ENCODE measurements around the gene ST3GAL4. TPM values are rescaled to one million over a fixed set of nuclear protein-coding genes. Genes with fewer than 3 reads are reported as not detected.

The ST3GAL4 gene
- total RNA-seq, 1 experiment from 2014 or later = 46.2 TPM

- H4K20me1 ChIP-seq (ENCODE audit: insufficient read depth) = no peaks in the 10 kb centered on the region
- no peak for DNase-seq
- TF ChIP-seq EZH2 (IDR thresholded peaks at IDR 0.05; ENCODE audit: low read depth) = no peak
- TF ChIP-seq, protein P1, sequence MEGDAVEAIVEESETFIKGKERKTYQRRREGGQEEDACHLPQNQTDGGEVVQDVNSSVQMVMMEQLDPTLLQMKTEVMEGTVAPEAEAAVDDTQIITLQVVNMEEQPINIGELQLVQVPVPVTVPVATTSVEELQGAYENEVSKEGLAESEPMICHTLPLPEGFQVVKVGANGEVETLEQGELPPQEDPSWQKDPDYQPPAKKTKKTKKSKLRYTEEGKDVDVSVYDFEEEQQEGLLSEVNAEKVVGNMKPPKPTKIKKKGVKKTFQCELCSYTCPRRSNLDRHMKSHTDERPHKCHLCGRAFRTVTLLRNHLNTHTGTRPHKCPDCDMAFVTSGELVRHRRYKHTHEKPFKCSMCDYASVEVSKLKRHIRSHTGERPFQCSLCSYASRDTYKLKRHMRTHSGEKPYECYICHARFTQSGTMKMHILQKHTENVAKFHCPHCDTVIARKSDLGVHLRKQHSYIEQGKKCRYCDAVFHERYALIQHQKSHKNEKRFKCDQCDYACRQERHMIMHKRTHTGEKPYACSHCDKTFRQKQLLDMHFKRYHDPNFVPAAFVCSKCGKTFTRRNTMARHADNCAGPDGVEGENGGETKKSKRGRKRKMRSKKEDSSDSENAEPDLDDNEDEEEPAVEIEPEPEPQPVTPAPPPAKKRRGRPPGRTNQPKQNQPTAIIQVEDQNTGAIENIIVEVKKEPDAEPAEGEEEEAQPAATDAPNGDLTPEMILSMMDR (conservative IDR thresholded peaks at IDR 0.05) = no peak
- intact Hi-C loops (cut with micrococcal nuclease; ENCODE audit: unreplicated experiment) = loop anchor here (2.0 kb wide), 1 partner anchor 23 kb away; no protein-coding TSS in a partner anchor
- peaks cover 43% of the 10 kb centered on the region for H3K4me1 ChIP-seq (replicated peaks; ENCODE audit: insufficient read depth)
- H3K79me2 ChIP-seq (ENCODE audit: low read depth) = peaks cover 38% of the 10 kb centered on the region
- H3K4me3 ChIP-seq = no peak overlapping the region
- POLR2A ChIA-PET (ENCODE audit: unreplicated experiment) = no interaction called here
- no TSS peak for BruUV-seq (replicated peaks)
- H3K9me3 ChIP-seq (ENCODE audit: insufficient read depth, low read depth) = no peaks in the 10 kb centered on the region
- H3K27me3 ChIP-seq (ENCODE audit: insufficient read depth, low read depth) = no peaks in the 10 kb centered on the region
- no peaks in the 10 kb centered on the region for H3K9me2 ChIP-seq (ENCODE audit: insufficient read depth)
- H3F3A ChIP-seq (ENCODE audit: insufficient read depth, low read depth) = peaks cover 30% of the 10 kb centered on the region; the same call in 1 of the 2 replicates
- no peak overlapping the region for H3K27ac ChIP-seq
- H2AFZ ChIP-seq = no peak overlapping the region
- peaks cover 11% of the 10 kb centered on the region for H3K36me3 ChIP-seq (ENCODE audit: low read depth)
- CTCF ChIA-PET = no interaction called here
- H3K4me2 ChIP-seq = no peak overlapping the region
Observed at GRCh38 chr11:126407682-126408288, 52.3 kb downstream of the ST3GAL4 start.

GRCh38 chr11:126408496-126408895 lies 53.0 kb downstream of the ST3GAL4 start:
- intact Hi-C loops (cut with micrococcal nuclease; ENCODE audit: unreplicated experiment) = no loop called here
- H3K36me3 ChIP-seq (ENCODE audit: low read depth) = peaks cover 11% of the 10 kb centered on the region
- ChIA-PET CTCF (no interaction called here), POLR2A (ENCODE audit: unreplicated experiment) (no interaction called here)
- no peak overlapping the region for H3K4me2 ChIP-seq
- H4K20me1 ChIP-seq (ENCODE audit: insufficient read depth) = no peaks in the 10 kb centered on the region
- no peaks in the 10 kb centered on the region for H3K27me3 ChIP-seq (ENCODE audit: insufficient read depth, low read depth)
- H3F3A ChIP-seq (ENCODE audit: insufficient read depth, low read depth) = peaks cover 25% of the 10 kb centered on the region; the same call in 1 of the 2 replicates
- H3K79me2 ChIP-seq (ENCODE audit: low read depth) = peaks cover 35% of the 10 kb centered on the region
- no peak overlapping the region for H3K4me3 ChIP-seq
- no peak overlapping the region for H2AFZ ChIP-seq
- H3K4me1 ChIP-seq (replicated peaks; ENCODE audit: insufficient read depth) = peaks cover 36% of the 10 kb centered on the region
- no peaks in the 10 kb centered on the region for H3K9me3 ChIP-seq (ENCODE audit: insufficient read depth, low read depth)
- H3K9me2 ChIP-seq (ENCODE audit: insufficient read depth) = no peaks in the 10 kb centered on the region
- no peak for DNase-seq
- no peak overlapping the region for H3K27ac ChIP-seq
- no TSS peak for BruUV-seq (replicated peaks)
- no peak for TF ChIP-seq EZH2 (IDR thresholded peaks at IDR 0.05; ENCODE audit: low read depth)
- TF ChIP-seq, protein P1 (conservative IDR thresholded peaks at IDR 0.05) = no peak

- no peak overlapping the region for H2AFZ ChIP-seq
- no peak overlapping the region for H3K27ac ChIP-seq
- no peak for DNase-seq
- CTCF ChIA-PET = no interaction called here
- H3K9me3 ChIP-seq (ENCODE audit: insufficient read depth, low read depth) = no peaks in the 10 kb centered on the region
- TF ChIP-seq, protein P1 (conservative IDR thresholded peaks at IDR 0.05) = no peak
- no peak for TF ChIP-seq EZH2 (IDR thresholded peaks at IDR 0.05; ENCODE audit: low read depth)
- H3K79me2 ChIP-seq (ENCODE audit: low read depth) = peaks cover 29% of the 10 kb centered on the region
- no peak overlapping the region for H3K4me3 ChIP-seq
- H3K4me1 ChIP-seq (replicated peaks; ENCODE audit: insufficient read depth) = peaks cover 30% of the 10 kb centered on the region
- peaks cover 11% of the 10 kb centered on the region for H3K36me3 ChIP-seq (ENCODE audit: low read depth)
- peaks cover 19% of the 10 kb centered on the region; the same call in 1 of the 2 replicates for H3F3A ChIP-seq (ENCODE audit: insufficient read depth, low read depth)
- H3K4me2 ChIP-seq = no peak overlapping the region
- POLR2A ChIA-PET (ENCODE audit: unreplicated experiment) = no interaction called here
- H3K9me2 ChIP-seq (ENCODE audit: insufficient read depth) = no peaks in the 10 kb centered on the region
- intact Hi-C loops (cut with micrococcal nuclease; ENCODE audit: unreplicated experiment) = no loop called here
- H3K27me3 ChIP-seq (ENCODE audit: insufficient read depth, low read depth) = no peaks in the 10 kb centered on the region
- no TSS peak for BruUV-seq (replicated peaks)
- H4K20me1 ChIP-seq (ENCODE audit: insufficient read depth) = no peaks in the 10 kb centered on the region
Observed at GRCh38 chr11:126408901-126409619, 53.6 kb downstream of the ST3GAL4 start.

Data from PC-9 (cell line).